Breast epithelium (tissue), 3 donors: ENCODE measurements around the gene PXYLP1.

ENCODE experiments used
- POLR2A ChIP-seq: fragments of 450-650 bp; IDR thresholded peaks from one replicate; pipeline ENCODE4 v1.6.1; 2016; ENCODE audit warnings: antibody characterized with exemption, mild to moderate bottlenecking, moderate library complexity
- POLR2AphosphoS5 ChIP-seq, 3 donors: sonication (generic); formaldehyde crosslinking; IDR thresholded peaks; one replicate each; pipeline ENCODE4 v1.6.1; 2017; ENCODE audit warnings: antibody characterized with exemption in 3 of 3
- TF ChIP-seq, protein P1 (sequence below), 3 donors: fragments of 450-650 bp; IDR thresholded peaks; one replicate each; pipeline ENCODE4 v1.5.1; 2016 to 2017; ENCODE audit warnings: antibody characterized with exemption in 3 of 3, mild to moderate bottlenecking in 3 of 3, moderate library complexity in 3 of 3

DNA sequence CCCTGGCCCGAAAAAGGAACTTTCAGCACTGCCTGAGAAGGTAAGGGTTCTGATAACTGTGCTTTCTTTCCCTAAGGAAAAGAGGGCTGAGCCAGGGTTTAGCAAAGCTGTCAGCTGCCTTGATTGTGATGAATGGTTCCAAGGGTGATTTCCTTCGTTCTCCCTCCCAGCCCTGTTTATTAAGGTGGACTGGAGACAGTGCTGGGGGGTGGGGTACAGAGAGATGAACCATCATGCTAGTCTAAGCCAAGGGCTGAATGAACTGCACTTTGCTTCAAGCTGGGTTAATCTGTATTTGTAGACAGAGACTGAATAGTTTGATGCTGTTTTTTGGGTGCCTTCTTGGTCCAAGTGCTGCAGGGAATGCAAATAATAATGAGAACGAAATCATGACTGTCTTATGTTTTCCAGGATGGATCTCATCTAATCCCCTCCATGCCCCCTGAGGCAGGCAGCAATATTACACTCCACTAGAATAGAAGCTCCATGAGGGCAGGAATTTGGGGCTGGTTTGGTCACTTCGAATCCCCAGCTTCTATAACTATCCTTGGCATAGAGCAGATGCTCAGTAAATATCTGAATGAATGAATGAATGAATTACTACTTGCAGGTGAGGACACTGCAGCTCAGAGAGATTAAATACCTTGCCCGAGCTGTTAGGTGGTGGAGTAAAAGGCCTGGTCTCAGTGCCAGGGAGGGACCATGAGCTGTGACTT, 10.9 kb downstream of the PXYLP1 start:
- no peak for TF ChIP-seq POLR2A
- TF ChIP-seq, protein P1, sequence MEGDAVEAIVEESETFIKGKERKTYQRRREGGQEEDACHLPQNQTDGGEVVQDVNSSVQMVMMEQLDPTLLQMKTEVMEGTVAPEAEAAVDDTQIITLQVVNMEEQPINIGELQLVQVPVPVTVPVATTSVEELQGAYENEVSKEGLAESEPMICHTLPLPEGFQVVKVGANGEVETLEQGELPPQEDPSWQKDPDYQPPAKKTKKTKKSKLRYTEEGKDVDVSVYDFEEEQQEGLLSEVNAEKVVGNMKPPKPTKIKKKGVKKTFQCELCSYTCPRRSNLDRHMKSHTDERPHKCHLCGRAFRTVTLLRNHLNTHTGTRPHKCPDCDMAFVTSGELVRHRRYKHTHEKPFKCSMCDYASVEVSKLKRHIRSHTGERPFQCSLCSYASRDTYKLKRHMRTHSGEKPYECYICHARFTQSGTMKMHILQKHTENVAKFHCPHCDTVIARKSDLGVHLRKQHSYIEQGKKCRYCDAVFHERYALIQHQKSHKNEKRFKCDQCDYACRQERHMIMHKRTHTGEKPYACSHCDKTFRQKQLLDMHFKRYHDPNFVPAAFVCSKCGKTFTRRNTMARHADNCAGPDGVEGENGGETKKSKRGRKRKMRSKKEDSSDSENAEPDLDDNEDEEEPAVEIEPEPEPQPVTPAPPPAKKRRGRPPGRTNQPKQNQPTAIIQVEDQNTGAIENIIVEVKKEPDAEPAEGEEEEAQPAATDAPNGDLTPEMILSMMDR (IDR thresholded peaks at IDR 0.05), result no peak
- no peak for TF ChIP-seq POLR2AphosphoS5 (IDR thresholded peaks at IDR 0.05)
